NT2/D1 (cell line): Measurements from ENCODE around the gene SPEN.

Experiments
- YY1 ChIP-seq: IDR thresholded peaks from 2 replicates; pipeline ENCODE4 v1.6.1; 2011; ENCODE audit not compliant: insufficient read length, insufficient read depth
- ZNF274 ChIP-seq: IDR thresholded peaks from 2 replicates; pipeline ENCODE4 v1.6.1; 2011; ENCODE audit warnings: mild to moderate bottlenecking, low read depth, low read length

DNA sequence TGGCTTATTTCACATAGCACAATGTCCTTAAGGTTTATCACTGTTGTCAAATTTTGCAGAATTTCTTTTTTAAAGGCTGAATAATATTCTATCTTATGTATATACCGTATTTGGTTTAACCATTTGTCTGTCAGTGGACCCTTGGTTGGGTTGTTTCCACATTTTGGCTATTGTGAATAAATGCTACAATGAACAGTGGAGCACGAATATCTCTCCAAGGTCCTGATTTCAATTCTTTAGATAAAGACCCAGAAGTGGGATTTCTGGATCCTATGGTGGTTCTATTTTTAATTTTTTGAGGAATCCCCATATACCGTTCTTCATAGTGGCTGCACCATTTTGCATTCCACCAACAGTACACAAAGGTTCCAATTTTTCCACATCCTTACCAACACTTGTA lies 134.2 kb downstream of the SPEN start:
- no peak for TF ChIP-seq YY1
- TF ChIP-seq ZNF274: no peak
